ENCODE data around the gene ROR1. TPM values are rescaled to one million over a fixed set of nuclear protein-coding genes. Genes with fewer than 3 reads are reported as not detected.

The ROR1 gene
- total RNA-seq, 1 donor from 2014 or later: 11.0 TPM

- no peak overlapping the region for H3K27ac Mint-ChIP-seq (ENCODE audit: unreplicated experiment)
- no peak overlapping the region for H3K4me3 Mint-ChIP-seq
- peaks cover 6% of the 10 kb centered on the region for H3K4me1 Mint-ChIP-seq
- H3K36me3 Mint-ChIP-seq (ENCODE audit: low read depth): peaks cover 2% of the 10 kb centered on the region
- H3K27me3 Mint-ChIP-seq (ENCODE audit: low read depth): no peaks in the 10 kb centered on the region
- no peak for DNase-seq (ENCODE audit: low read depth, low spot score)
- no peaks in the 10 kb centered on the region for H3K9me3 Mint-ChIP-seq
- TF ChIP-seq, protein P1, sequence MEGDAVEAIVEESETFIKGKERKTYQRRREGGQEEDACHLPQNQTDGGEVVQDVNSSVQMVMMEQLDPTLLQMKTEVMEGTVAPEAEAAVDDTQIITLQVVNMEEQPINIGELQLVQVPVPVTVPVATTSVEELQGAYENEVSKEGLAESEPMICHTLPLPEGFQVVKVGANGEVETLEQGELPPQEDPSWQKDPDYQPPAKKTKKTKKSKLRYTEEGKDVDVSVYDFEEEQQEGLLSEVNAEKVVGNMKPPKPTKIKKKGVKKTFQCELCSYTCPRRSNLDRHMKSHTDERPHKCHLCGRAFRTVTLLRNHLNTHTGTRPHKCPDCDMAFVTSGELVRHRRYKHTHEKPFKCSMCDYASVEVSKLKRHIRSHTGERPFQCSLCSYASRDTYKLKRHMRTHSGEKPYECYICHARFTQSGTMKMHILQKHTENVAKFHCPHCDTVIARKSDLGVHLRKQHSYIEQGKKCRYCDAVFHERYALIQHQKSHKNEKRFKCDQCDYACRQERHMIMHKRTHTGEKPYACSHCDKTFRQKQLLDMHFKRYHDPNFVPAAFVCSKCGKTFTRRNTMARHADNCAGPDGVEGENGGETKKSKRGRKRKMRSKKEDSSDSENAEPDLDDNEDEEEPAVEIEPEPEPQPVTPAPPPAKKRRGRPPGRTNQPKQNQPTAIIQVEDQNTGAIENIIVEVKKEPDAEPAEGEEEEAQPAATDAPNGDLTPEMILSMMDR (conservative IDR thresholded peaks at IDR 0.05): no peak
Observed at GRCh38 chr1:63946866-63947491, 173.2 kb downstream of the ROR1 start.

DNA sequence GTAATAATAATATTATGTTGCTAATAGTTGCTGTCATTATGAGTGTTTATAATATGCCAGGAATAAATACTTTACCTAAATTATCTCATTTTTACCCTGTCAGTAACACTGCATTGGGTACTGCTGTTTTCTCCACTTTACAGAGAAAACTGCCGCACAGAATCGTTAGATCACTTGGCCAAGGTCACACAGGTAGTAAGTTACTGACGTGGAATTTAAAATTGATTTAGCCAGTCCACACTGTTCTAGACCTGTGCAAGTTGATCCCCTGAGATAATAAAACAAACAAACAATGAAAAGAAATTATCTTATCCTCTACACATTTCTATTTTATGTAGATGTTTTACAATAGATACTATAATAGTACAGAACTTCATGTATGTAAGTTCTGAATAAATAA lies 174.1 kb downstream of the ROR1 start:
- no peak for DNase-seq (ENCODE audit: low read depth, low spot score)
- H3K27ac Mint-ChIP-seq (ENCODE audit: unreplicated experiment): no peak overlapping the region
- H3K9me3 Mint-ChIP-seq: no peaks in the 10 kb centered on the region
- H3K27me3 Mint-ChIP-seq (ENCODE audit: low read depth): no peaks in the 10 kb centered on the region
- TF ChIP-seq, protein P1 (conservative IDR thresholded peaks at IDR 0.05): no peak
- peaks cover 6% of the 10 kb centered on the region for H3K4me1 Mint-ChIP-seq
- no peak overlapping the region for H3K4me3 Mint-ChIP-seq
- peaks cover 3% of the 10 kb centered on the region for H3K36me3 Mint-ChIP-seq (ENCODE audit: low read depth)

DNA sequence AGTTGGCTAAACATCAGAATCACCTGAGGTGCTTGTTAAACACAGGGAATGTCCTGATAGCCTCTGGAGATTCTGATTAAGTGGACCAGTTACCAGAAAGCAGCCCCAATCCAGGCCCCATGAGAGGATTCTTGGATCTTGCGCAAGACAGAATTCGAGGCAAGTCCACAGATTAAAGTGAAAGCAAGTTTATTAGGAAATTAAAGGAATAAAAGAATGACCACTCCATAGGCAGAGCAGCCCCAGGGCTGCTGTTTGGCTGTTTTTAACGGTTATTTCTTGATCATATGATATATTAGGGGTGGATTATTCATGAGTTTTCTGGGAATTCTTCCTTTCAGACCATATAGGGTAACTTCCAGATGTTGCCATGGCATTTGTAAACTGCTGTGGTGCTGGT lies 176.2 kb downstream of the ROR1 start:
- H3K27me3 Mint-ChIP-seq (ENCODE audit: low read depth): no peaks in the 10 kb centered on the region
- peaks cover 6% of the 10 kb centered on the region for H3K4me1 Mint-ChIP-seq
- TF ChIP-seq, protein P1 (conservative IDR thresholded peaks at IDR 0.05): no peak
- H3K36me3 Mint-ChIP-seq (ENCODE audit: low read depth): peaks cover 8% of the 10 kb centered on the region
- DNase-seq (ENCODE audit: low read depth, low spot score): no peak
- no peak overlapping the region for H3K27ac Mint-ChIP-seq (ENCODE audit: unreplicated experiment)
- peaks cover 7% of the 10 kb centered on the region for H3K9me3 Mint-ChIP-seq
- H3K4me3 Mint-ChIP-seq: no peak overlapping the region

- TF ChIP-seq, protein P1 (conservative IDR thresholded peaks at IDR 0.05): no peak
- Mint-ChIP-seq H3K4me3 (no peak overlapping the region), H3K36me3 (ENCODE audit: low read depth) (peaks cover 8% of the 10 kb centered on the region), H3K27ac (ENCODE audit: unreplicated experiment) (no peak overlapping the region), H3K27me3 (ENCODE audit: low read depth) (no peaks in the 10 kb centered on the region), H3K9me3 (peaks cover 10% of the 10 kb centered on the region), H3K4me1 (peaks cover 6% of the 10 kb centered on the region)
- no peak for DNase-seq (ENCODE audit: low read depth, low spot score)
Observed at GRCh38 chr1:63951059-63951946, 177.5 kb downstream of the ROR1 start.

DNA sequence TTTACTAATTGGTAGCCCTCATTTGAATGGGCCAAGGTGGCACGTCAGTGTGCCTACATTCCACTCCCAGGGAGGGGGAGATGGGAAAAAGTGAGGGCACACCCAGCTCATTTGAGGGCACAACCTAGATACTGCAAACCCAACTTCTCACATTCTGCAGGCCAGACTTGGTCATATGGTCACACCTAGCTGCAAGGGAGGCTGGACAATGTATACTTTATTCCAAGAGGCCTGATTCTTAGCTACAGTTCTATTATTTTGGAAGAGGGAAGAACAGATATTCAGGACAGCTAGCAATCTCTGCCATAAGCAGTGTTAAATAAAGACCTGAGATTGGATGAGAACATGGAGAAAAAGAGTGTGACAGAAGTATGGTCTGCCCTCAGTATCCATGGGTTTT lies 180.4 kb downstream of the ROR1 start:
- no peak overlapping the region for H3K27ac Mint-ChIP-seq (ENCODE audit: unreplicated experiment)
- no peak overlapping the region for H3K4me3 Mint-ChIP-seq
- no peaks in the 10 kb centered on the region for H3K27me3 Mint-ChIP-seq (ENCODE audit: low read depth)
- DNase-seq (ENCODE audit: low read depth, low spot score): no peak
- H3K4me1 Mint-ChIP-seq: no peaks in the 10 kb centered on the region
- peaks cover 11% of the 10 kb centered on the region for H3K36me3 Mint-ChIP-seq (ENCODE audit: low read depth)
- H3K9me3 Mint-ChIP-seq: peaks cover 17% of the 10 kb centered on the region
- TF ChIP-seq, protein P1 (conservative IDR thresholded peaks at IDR 0.05): no peak

Measured in neural crest cell (in vitro differentiated cells).